ENCODE measurements around the gene REXO5.

Gene REXO5

DNA sequence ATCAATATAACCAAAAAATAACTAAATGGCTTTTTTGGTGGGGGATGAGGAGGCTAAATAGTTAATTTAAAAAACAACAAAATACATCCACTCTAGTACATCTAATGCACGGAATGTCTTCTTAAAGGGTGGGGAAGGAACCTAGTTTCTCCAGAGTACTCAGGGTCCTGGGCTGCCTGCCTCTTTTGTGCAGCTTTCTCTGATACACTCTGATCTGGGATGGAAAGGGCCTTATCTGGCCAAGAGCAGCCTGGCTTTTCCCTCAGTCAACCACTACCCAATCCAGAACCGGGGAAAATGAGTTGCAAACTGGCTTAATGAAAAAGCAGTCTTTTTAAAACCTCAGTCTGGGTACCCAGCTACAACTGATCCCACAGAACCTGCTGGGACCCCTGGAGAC is 51.0 kb downstream of the REXO5 start:
- Histone ChIP-seq H4K20me1 (ENCODE audit: insufficient read depth, low read length) (no peaks in the 10 kb centered on the region), H3K79me2 (ENCODE audit: low read length) (no peaks in the 10 kb centered on the region), H3K27me3 (replicated peaks; ENCODE audit: insufficient read depth, low read length) (no peaks in the 10 kb centered on the region), H3K9me2 (replicated peaks; ENCODE audit: insufficient read depth, low read length) (no peaks in the 10 kb centered on the region), H3K36me3 (replicated peaks; ENCODE audit: insufficient read depth, low read length) (no peaks in the 10 kb centered on the region), H2AFZ (ENCODE audit: low read length) (no peak overlapping the region), H3K4me2 (ENCODE audit: low read depth, low read length) (no peak overlapping the region), H3K4me1 (ENCODE audit: low read length) (no peaks in the 10 kb centered on the region), H3F3A (ENCODE audit: insufficient read depth, low read length) (no peaks in the 10 kb centered on the region), H3K4me3 (ENCODE audit: low read length) (no peak overlapping the region), H3K9me3 (replicated peaks; ENCODE audit: insufficient read depth, low read length) (no peaks in the 10 kb centered on the region), H3K9ac (ENCODE audit: low read length) (no peak overlapping the region), H3K27ac (ENCODE audit: low read length) (no peak overlapping the region)
- DNase-seq: no peak
- TF ChIP-seq, protein P1, sequence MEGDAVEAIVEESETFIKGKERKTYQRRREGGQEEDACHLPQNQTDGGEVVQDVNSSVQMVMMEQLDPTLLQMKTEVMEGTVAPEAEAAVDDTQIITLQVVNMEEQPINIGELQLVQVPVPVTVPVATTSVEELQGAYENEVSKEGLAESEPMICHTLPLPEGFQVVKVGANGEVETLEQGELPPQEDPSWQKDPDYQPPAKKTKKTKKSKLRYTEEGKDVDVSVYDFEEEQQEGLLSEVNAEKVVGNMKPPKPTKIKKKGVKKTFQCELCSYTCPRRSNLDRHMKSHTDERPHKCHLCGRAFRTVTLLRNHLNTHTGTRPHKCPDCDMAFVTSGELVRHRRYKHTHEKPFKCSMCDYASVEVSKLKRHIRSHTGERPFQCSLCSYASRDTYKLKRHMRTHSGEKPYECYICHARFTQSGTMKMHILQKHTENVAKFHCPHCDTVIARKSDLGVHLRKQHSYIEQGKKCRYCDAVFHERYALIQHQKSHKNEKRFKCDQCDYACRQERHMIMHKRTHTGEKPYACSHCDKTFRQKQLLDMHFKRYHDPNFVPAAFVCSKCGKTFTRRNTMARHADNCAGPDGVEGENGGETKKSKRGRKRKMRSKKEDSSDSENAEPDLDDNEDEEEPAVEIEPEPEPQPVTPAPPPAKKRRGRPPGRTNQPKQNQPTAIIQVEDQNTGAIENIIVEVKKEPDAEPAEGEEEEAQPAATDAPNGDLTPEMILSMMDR (IDR thresholded peaks at IDR 0.05; ENCODE audit: low read length): no peak
- no peak for TF ChIP-seq EZH2 (optimal IDR thresholded peaks at IDR 0.05; ENCODE audit: low read depth, low read length)
- no peak for TF ChIP-seq EZH2phosphoT487 (IDR thresholded peaks at IDR 0.05; ENCODE audit: low read length)

GRCh38 chr16:20859229-20859628 is 52.9 kb downstream of the REXO5 start:
- no peaks in the 10 kb centered on the region for H3K27me3 ChIP-seq (replicated peaks; ENCODE audit: insufficient read depth, low read length)
- no peak overlapping the region for H3K27ac ChIP-seq (ENCODE audit: low read length)
- DNase-seq: no peak
- H3K4me2 ChIP-seq (ENCODE audit: low read depth, low read length): no peak overlapping the region
- no peaks in the 10 kb centered on the region for H4K20me1 ChIP-seq (ENCODE audit: insufficient read depth, low read length)
- TF ChIP-seq EZH2 (optimal IDR thresholded peaks at IDR 0.05; ENCODE audit: low read depth, low read length) (no peak), EZH2phosphoT487 (IDR thresholded peaks at IDR 0.05; ENCODE audit: low read length) (no peak)
- TF ChIP-seq, protein P1 (IDR thresholded peaks at IDR 0.05; ENCODE audit: low read length): no peak
- no peak overlapping the region for H3K9ac ChIP-seq (ENCODE audit: low read length)
- H3K9me3 ChIP-seq (replicated peaks; ENCODE audit: insufficient read depth, low read length): no peaks in the 10 kb centered on the region
- H3K9me2 ChIP-seq (replicated peaks; ENCODE audit: insufficient read depth, low read length): no peaks in the 10 kb centered on the region
- H3F3A ChIP-seq (ENCODE audit: insufficient read depth, low read length): no peaks in the 10 kb centered on the region
- no peaks in the 10 kb centered on the region for H3K79me2 ChIP-seq (ENCODE audit: low read length)
- H2AFZ ChIP-seq (ENCODE audit: low read length): no peak overlapping the region
- H3K4me1 ChIP-seq (ENCODE audit: low read length): no peaks in the 10 kb centered on the region
- no peak overlapping the region for H3K4me3 ChIP-seq (ENCODE audit: low read length)
- H3K36me3 ChIP-seq (replicated peaks; ENCODE audit: insufficient read depth, low read length): no peaks in the 10 kb centered on the region

DNA sequence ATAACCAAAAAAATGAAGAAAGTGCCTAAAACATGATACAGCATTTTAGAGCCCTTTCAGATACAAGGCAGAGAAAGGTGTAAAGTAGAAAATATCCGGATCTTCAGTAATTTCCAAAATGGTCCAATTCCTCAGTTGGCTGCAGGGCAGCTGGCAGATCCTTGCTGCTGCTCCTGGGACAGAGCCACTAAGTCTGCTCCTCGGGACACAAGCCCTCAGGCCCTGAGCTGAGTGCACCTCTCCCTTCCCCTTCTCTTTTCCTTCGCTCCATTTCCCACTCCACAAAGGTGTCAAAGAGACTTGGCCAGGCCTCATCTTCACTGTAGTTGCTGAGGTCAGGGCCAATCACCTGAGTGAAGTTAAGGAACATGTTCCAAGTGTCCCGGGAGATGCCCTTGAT is 53.4 kb downstream of the REXO5 start:
- Histone ChIP-seq H4K20me1 (ENCODE audit: insufficient read depth, low read length) (no peaks in the 10 kb centered on the region), H3F3A (ENCODE audit: insufficient read depth, low read length) (no peaks in the 10 kb centered on the region), H3K27me3 (replicated peaks; ENCODE audit: insufficient read depth, low read length) (no peaks in the 10 kb centered on the region), H3K36me3 (replicated peaks; ENCODE audit: insufficient read depth, low read length) (no peaks in the 10 kb centered on the region), H3K4me2 (ENCODE audit: low read depth, low read length) (no peak overlapping the region), H3K9me3 (replicated peaks; ENCODE audit: insufficient read depth, low read length) (no peaks in the 10 kb centered on the region), H2AFZ (ENCODE audit: low read length) (no peak overlapping the region), H3K4me3 (ENCODE audit: low read length) (no peak overlapping the region), H3K79me2 (ENCODE audit: low read length) (no peaks in the 10 kb centered on the region), H3K4me1 (ENCODE audit: low read length) (no peaks in the 10 kb centered on the region), H3K9me2 (replicated peaks; ENCODE audit: insufficient read depth, low read length) (no peaks in the 10 kb centered on the region), H3K9ac (ENCODE audit: low read length) (no peak overlapping the region), H3K27ac (ENCODE audit: low read length) (no peak overlapping the region)
- no peak for DNase-seq
- TF ChIP-seq EZH2 (optimal IDR thresholded peaks at IDR 0.05; ENCODE audit: low read depth, low read length): no peak
- TF ChIP-seq, protein P1 (IDR thresholded peaks at IDR 0.05; ENCODE audit: low read length): no peak
- no peak for TF ChIP-seq EZH2phosphoT487 (IDR thresholded peaks at IDR 0.05; ENCODE audit: low read length)

Measured in MM.1S (cell line).